Breast epithelium (tissue), 4 donors: ENCODE measurements around the gene TBC1D8. TPM values are rescaled to one million over a fixed set of nuclear protein-coding genes. Genes with fewer than 3 reads are reported as not detected.

ENCODE experiments used
- DNase-seq, 2 donors: peaks; one replicate each; pipeline ENCODE4 v3.0.0-alpha.2; 2019; ENCODE audit warnings: low spot score in 2 of 2
- H3K27ac ChIP-seq, 2 donors: fragments of 200-600 bp; sonication (generic) in 1 of 2; one replicate each; pipeline ENCODE4 v1.5.1; 2016 to 2019; ENCODE audit warnings: mild to moderate bottlenecking in 1 of 2
- H3K27me3 ChIP-seq, 2 donors: fragments of 200-600 bp; sonication (generic) in 1 of 2; one replicate each; pipeline versions ENCODE4 v1.5.1 to v1.6.0; 2017 to 2019; ENCODE audit warnings: control low read depth in 1 of 2, mild to moderate bottlenecking in 1 of 2
- H3K36me3 ChIP-seq: fragments of 200-600 bp; one replicate; pipeline ENCODE4 v1.5.1; 2019
- H3K4me1 ChIP-seq, 2 donors: fragments of 200-600 bp; sonication (generic); one replicate each; pipeline ENCODE4 v1.5.1; 2016 to 2019; ENCODE audit warnings: control low read depth in 1 of 2
- H3K4me3 ChIP-seq, 3 donors: fragments of 200-600 bp; sonication (generic); 1 replicate in 2 of 3; 2 replicates in 1 of 3; pipeline ENCODE4 v1.5.1; 2016 to 2019; ENCODE audit warnings: mild to moderate bottlenecking in 3 of 3, moderate library complexity in 2 of 3
- H3K9me3 ChIP-seq, 2 donors: fragments of 200-600 bp; sonication (generic) in 1 of 2; one replicate each; pipeline ENCODE4 v1.5.1; 2016 to 2019; ENCODE audit warnings: control low read depth in 1 of 2
- CTCF ChIP-seq, 3 donors: fragments of 450-650 bp; IDR thresholded peaks; one replicate each; pipeline ENCODE4 v1.5.1; 2016 to 2017; ENCODE audit warnings: antibody characterized with exemption in 3 of 3, mild to moderate bottlenecking in 3 of 3, moderate library complexity in 3 of 3
- POLR2A ChIP-seq: fragments of 450-650 bp; IDR thresholded peaks from one replicate; pipeline ENCODE4 v1.6.1; 2016; ENCODE audit warnings: antibody characterized with exemption, mild to moderate bottlenecking, moderate library complexity
- POLR2AphosphoS5 ChIP-seq, 3 donors: sonication (generic); formaldehyde crosslinking; IDR thresholded peaks; one replicate each; pipeline ENCODE4 v1.6.1; 2017; ENCODE audit warnings: antibody characterized with exemption in 3 of 3
- intact Hi-C: fragments of 100-400 bp; cut with DNase I; formaldehyde crosslinking; loops from one replicate; pipeline ENCODE4 v1.15.1; 2023; ENCODE audit warnings: low total_unique reads
- total RNA-seq, 3 donors: library from RNA; depleted of rRNA; stranded (reverse); fragments of >200 nt; gene quantifications; one replicate each; pipeline ENCODE4 v1.1.0, GENCODE V29; 2016

The TBC1D8 gene
- total RNA-seq, 3 donors from 2014 or later = 19.5 to 92.4 (median 89.7) TPM

GRCh38 chr2:101147062-101147461, 4.1 kb downstream of the TBC1D8 start:
- Histone ChIP-seq H3K27ac (no peak overlapping the region), H3K27me3 (no peaks in the 10 kb centered on the region), H3K36me3 (no peaks in the 10 kb centered on the region), H3K4me3 (no peak overlapping the region), H3K9me3 (no peaks in the 10 kb centered on the region), H3K4me1 (no peaks in the 10 kb centered on the region)
- TF ChIP-seq POLR2A (no peak), CTCF (IDR thresholded peaks at IDR 0.05) (no peak)
- intact Hi-C loops = no loop called here
- DNase-seq = no peak

GRCh38 chr2:101146535-101146934, 4.6 kb downstream of the TBC1D8 start:
- no peaks in the 10 kb centered on the region for H3K9me3 ChIP-seq
- H3K27ac ChIP-seq = no peak overlapping the region
- intact Hi-C loops = no loop called here
- H3K27me3 ChIP-seq = no peaks in the 10 kb centered on the region
- no peak overlapping the region for H3K4me3 ChIP-seq
- TF ChIP-seq CTCF (IDR thresholded peaks at IDR 0.05) (no peak), POLR2AphosphoS5 (IDR thresholded peaks at IDR 0.05) (no peak), POLR2A (no peak)
- H3K4me1 ChIP-seq = no peaks in the 10 kb centered on the region
- DNase-seq = no peak
- H3K36me3 ChIP-seq = no peaks in the 10 kb centered on the region

GRCh38 chr2:101145406-101145805, 5.8 kb downstream of the TBC1D8 start:
- TF ChIP-seq CTCF (IDR thresholded peaks at IDR 0.05) (no peak), POLR2A (no peak), POLR2AphosphoS5 (IDR thresholded peaks at IDR 0.05) (no peak)
- no peak overlapping the region for H3K4me3 ChIP-seq
- no peaks in the 10 kb centered on the region for H3K36me3 ChIP-seq
- H3K27me3 ChIP-seq = no peaks in the 10 kb centered on the region
- H3K9me3 ChIP-seq = no peaks in the 10 kb centered on the region
- H3K4me1 ChIP-seq = no peaks in the 10 kb centered on the region
- no peak overlapping the region for H3K27ac ChIP-seq
- DNase-seq = no peak
- intact Hi-C loops = no loop called here

- DNase-seq = no peak
- H3K4me3 ChIP-seq = no peak overlapping the region
- no peaks in the 10 kb centered on the region for H3K4me1 ChIP-seq
- H3K27me3 ChIP-seq = no peaks in the 10 kb centered on the region
- H3K27ac ChIP-seq = no peak overlapping the region
- intact Hi-C loops = no loop called here
- H3K9me3 ChIP-seq = no peaks in the 10 kb centered on the region
- H3K36me3 ChIP-seq = no peaks in the 10 kb centered on the region
- TF ChIP-seq POLR2AphosphoS5 (IDR thresholded peaks at IDR 0.05) (no peak), POLR2A (no peak), CTCF (IDR thresholded peaks at IDR 0.05) (no peak)
Measured at GRCh38 chr2:101142163-101142562, 9.0 kb downstream of the TBC1D8 start.

GRCh38 chr2:101140978-101141655, 10.1 kb downstream of the TBC1D8 start:
- Histone ChIP-seq H3K36me3 (no peaks in the 10 kb centered on the region), H3K4me3 (no peak overlapping the region), H3K27me3 (no peaks in the 10 kb centered on the region), H3K4me1 (no peaks in the 10 kb centered on the region), H3K27ac (no peak overlapping the region), H3K9me3 (no peaks in the 10 kb centered on the region)
- TF ChIP-seq POLR2AphosphoS5 (IDR thresholded peaks at IDR 0.05) (no peak), POLR2A (no peak), CTCF (IDR thresholded peaks at IDR 0.05) (no peak)
- no peak for DNase-seq
- intact Hi-C loops = no loop called here
